GM12878 (cell line): ENCODE data around the gene ARL4D. TPM values are rescaled to one million over a fixed set of nuclear protein-coding genes. Genes with fewer than 3 reads are reported as not detected.

Experiments used
- ATAC-seq: fragments of 200-7000 bp; cut with Tn5 transposase; 3 replicates; pipeline ENCODE4 v1.9.1; 2020; ENCODE audit warnings: mild to moderate bottlenecking, moderate library complexity
- BruUV-seq: library from RNA; stranded (reverse); fragments of 400-500 nt; replicated peaks from 2 replicates; lab custom pipeline; 2021; lab: Mats Ljungman, UMichigan
- CTCF ChIA-PET: fragments of 300-600 bp; sonication (Branson Sonifier 250); formaldehyde crosslinking; extraction: SDS; loops from one replicate; lab custom pipeline; 2021; ENCODE audit warnings: inconsistent platforms; lab: Yijun Ruan, JAX
- POLR2A ChIA-PET: fragments of 350-600 bp; formaldehyde crosslinking; extraction: SDS; loops from one replicate; lab custom pipeline; 2021; ENCODE audit warnings: inconsistent platforms; lab: Charles Lee
- RAD21 ChIA-PET: fragments of 300-600 bp; sonication (Branson Sonifier 250); formaldehyde crosslinking; loops from one replicate; lab custom pipeline; 2023; ENCODE audit warnings: antibody characterized with exemption; ENCODE audit not compliant: unreplicated experiment; lab: Charles Lee
- SMC1A ChIA-PET: fragments of 300-600 bp; sonication (Branson Sonifier 250); formaldehyde crosslinking; loops from one replicate; lab custom pipeline; 2023; ENCODE audit not compliant: unreplicated experiment, uncharacterized antibody; lab: Charles Lee
- DNase-seq: peaks from one replicate; pipeline ENCODE4 v3.0.0-alpha.2; 2011; ENCODE audit warnings: low read depth, low spot score
- FAIRE-seq: peaks from 3 replicates; lab custom pipeline; 2011; peaks lifted over from hg19 to GRCh38; lab: Jason Lieb, UNC
- H2AFZ ChIP-seq: 2 replicates; pipeline ENCODE4 v1.6.0; 2011; ENCODE audit warnings: low read depth, low read length, control low read depth; ENCODE audit not compliant: control insufficient read depth
- H3K27ac ChIP-seq: 2 replicates; pipeline ENCODE4 v1.5.1; 2011; ENCODE audit warnings: control low read depth; ENCODE audit not compliant: control insufficient read depth, insufficient read depth
- H3K27me3 ChIP-seq, 2 experiments: replicated peaks in 1 of 2; 2 replicates each; pipeline versions ENCODE4 v1.6.0 to v1.6.1; 2011; ENCODE audit warnings: low read length in 1 of 2; ENCODE audit not compliant: control insufficient read depth in 2 of 2, insufficient read depth in 2 of 2
- H3K36me3 ChIP-seq, 2 experiments: 2 replicates each; pipeline ENCODE4 v1.5.1; 2011; ENCODE audit warnings: low read length in 1 of 2; ENCODE audit not compliant: control insufficient read depth in 2 of 2, insufficient read depth in 2 of 2
- H3K4me1 ChIP-seq: 2 replicates; pipeline ENCODE4 v1.6.1; 2011; ENCODE audit warnings: mild to moderate bottlenecking, low read length, moderate library complexity, mixed read lengths; ENCODE audit not compliant: control insufficient read depth, insufficient read depth
- H3K4me2 ChIP-seq: 2 replicates; pipeline ENCODE4 v1.6.0; 2011; ENCODE audit warnings: control low read depth; ENCODE audit not compliant: control insufficient read depth, insufficient read depth
- H3K4me3 ChIP-seq: fragments of 200-600 bp; sonication (generic); 2 replicates; pipeline ENCODE4 v1.5.1; 2016
- H3K79me2 ChIP-seq: 2 replicates; pipeline ENCODE4 v1.6.0; 2011; ENCODE audit warnings: low read length; ENCODE audit not compliant: control insufficient read depth, insufficient read depth
- H3K9ac ChIP-seq: 2 replicates; pipeline ENCODE4 v1.8.0; 2011; ENCODE audit warnings: low read length, control low read depth, mixed read lengths; ENCODE audit not compliant: control insufficient read depth, insufficient read depth
- H3K9me3 ChIP-seq: replicated peaks from 3 replicates; pipeline ENCODE4 v1.5.1; 2011; ENCODE audit warnings: mild to moderate bottlenecking, low read length; ENCODE audit not compliant: control insufficient read depth, insufficient read depth
- H4K20me1 ChIP-seq: 2 replicates; pipeline ENCODE4 v1.6.0; 2011; ENCODE audit not compliant: control insufficient read depth, insufficient read depth
- EED ChIP-seq: sonication (generic); IDR thresholded peaks from 2 replicates; pipeline ENCODE4 v1.6.1; 2016; ENCODE audit warnings: antibody characterized with exemption, low read depth
- EZH2 ChIP-seq: IDR thresholded peaks from 2 replicates; pipeline ENCODE4 v1.6.1; 2012; ENCODE audit warnings: low read depth, mild to moderate bottlenecking, control low read depth, inconsistent platforms, low read length, borderline replicate concordance; ENCODE audit not compliant: control insufficient read depth
- IKZF2 ChIP-seq, 2 experiments: fragments of 450-650 bp; IDR thresholded peaks; 2 replicates each; pipeline ENCODE4 v1.6.1; 2017; ENCODE audit warnings: mild to moderate bottlenecking in 2 of 2, moderate library complexity in 2 of 2
- MEF2B ChIP-seq: fragments of 450-650 bp; IDR thresholded peaks from 2 replicates; pipeline ENCODE4 v1.6.1; 2018; ENCODE audit warnings: mild to moderate bottlenecking, moderate library complexity; ENCODE audit not compliant: partially characterized antibody, poor library complexity, severe bottlenecking
- PKNOX1 ChIP-seq: fragments of 450-650 bp; IDR thresholded peaks from 2 replicates; pipeline ENCODE4 v1.6.1; 2016; ENCODE audit warnings: mild to moderate bottlenecking
- WGBS: methylation state at CpG from one replicate; pipeline ENCODE4 v1.1.6; 2016; ENCODE audit warnings: low lambda C conversion rate; ENCODE audit not compliant: insufficient replicate concordance, insufficient coverage; ENCODE audit errors: missing lambda C conversion rate; 5-methylcytosine and 5-hydroxymethylcytosine counted together
- in situ Hi-C: fragments of 300-500 bp; cut with MboI; formaldehyde crosslinking; loops from 9 replicates; pipeline ENCODE4 v1.14.3; 2018; ENCODE audit warnings: mixed read lengths
- intact Hi-C: fragments of 100-400 bp; cut with micrococcal nuclease; formaldehyde crosslinking; loops from one replicate; pipeline ENCODE4 v1.14.2; 2022; ENCODE audit not compliant: unreplicated experiment
- polyA plus RNA-seq, 11 experiments: library from polyadenylated mRNA; depleted of rRNA in 4 of 11; unstranded in 6 of 11; stranded (reverse) in 5 of 11; fragments of >200 nt; fragmentation: Nextera tagmentation in 4 of 11; fragmentation: Illumina TruSeq in 1 of 11; extraction: Ambion mirVana in 4 of 11; extraction: Trizol in 1 of 11; gene quantifications; 1 replicate in 1 of 11; 2 replicates in 10 of 11; pipeline versions ENCODE4 v1.2.1 to v1.2.3, GENCODE V29; 2011 to 2016; ENCODE audit warnings: inconsistent platforms in 2 of 11, missing spikeins in 2 of 11, low read depth in 1 of 11
- total RNA-seq, 4 experiments: library from RNA; depleted of rRNA in 3 of 4; stranded (reverse); fragments of >200 nt in 3 of 4; fragmentation: Illumina TruSeq in 1 of 4; extraction: Trizol in 1 of 4; gene quantifications; 2 replicates each; pipeline versions ENCODE4 v1.2.1 to v1.2.3, GENCODE V29; 2013 to 2021
- TF ChIP-seq, protein P1 (sequence below): IDR thresholded peaks from 2 replicates; pipeline ENCODE4 v1.6.1; 2011; ENCODE audit warnings: borderline replicate concordance, low read depth, mild to moderate bottlenecking, moderate library complexity, mixed read lengths, low read length; ENCODE audit not compliant: insufficient read depth; ENCODE audit errors: extremely low read length

Gene ARL4D
- total and polyA plus RNA-seq, 10 of the 15 experiments (the other 5 are each of a cell fraction or from before 2014, with no cell fraction given), result 0.10 to 1.5 (median 0.75) TPM

- no peaks in the 10 kb centered on the region for H3K36me3 ChIP-seq
- intact Hi-C loops, result no loop called here
- peaks cover 4% of the 10 kb centered on the region; the same call in 1 of the 2 replicates for H3K79me2 ChIP-seq
- no peak overlapping the region for H3K4me3 ChIP-seq
- no peak for ATAC-seq
- no TSS peak for BruUV-seq
- SMC1A ChIA-PET, result interaction anchor here (0.9 to 1.8 kb wide), 4 partner anchors 17 to 113 kb away, joined by 5 to 8 read pairs (median 5); partner anchors contain the start of gene DHX8
- H3K9me3 ChIP-seq, result no peaks in the 10 kb centered on the region
- no peak overlapping the region for H2AFZ ChIP-seq
- in situ Hi-C loops, result loop anchor here (25.0 kb wide), 1 partner anchor 1684 kb away; the partner anchor contains the start of gene EIF1
- H3K9ac ChIP-seq, result no peak overlapping the region
- H4K20me1 ChIP-seq, result no peaks in the 10 kb centered on the region
- 29% methylated on average over 6 of the region's 6 CpGs for WGBS
- RAD21 ChIA-PET, result interaction anchor here (1.3 to 2.6 kb wide), 2 partner anchors 17 to 22 kb away, joined by 3 to 11 read pairs; no protein-coding TSS in a partner anchor
- H3K4me1 ChIP-seq, result peaks cover 55% of the 10 kb centered on the region
- DNase-seq, result no peak
- no peak for FAIRE-seq
- peak overlapping the region; percentile 62 for H3K4me2 ChIP-seq
- H3K27ac ChIP-seq, result peak overlapping the region; percentile 50
- H3K27me3 ChIP-seq, result no peaks in the 10 kb centered on the region
- POLR2A ChIA-PET, result interaction anchor here (1.1 kb wide), 1 partner anchor 10 kb away, joined by 3 read pairs; no protein-coding TSS in a partner anchor
- CTCF ChIA-PET, result interaction anchor here (0.7 to 4.7 kb wide), 4 partner anchors 16 to 111 kb away, joined by 3 to 52 read pairs (median 4); no protein-coding TSS in a partner anchor
- TF ChIP-seq MEF2B (peak; percentile 54), IKZF2 (IDR thresholded peaks at IDR 0.05) (0 out of 4 replicates have a peak, but pooled peaks of 1 of the 2 experiments have one; percentile 17), EZH2 (no peak), PKNOX1 (no peak), EED (0 out of 2 replicates have a peak, but pooled peaks have one; percentile 24)
- TF ChIP-seq, protein P1, sequence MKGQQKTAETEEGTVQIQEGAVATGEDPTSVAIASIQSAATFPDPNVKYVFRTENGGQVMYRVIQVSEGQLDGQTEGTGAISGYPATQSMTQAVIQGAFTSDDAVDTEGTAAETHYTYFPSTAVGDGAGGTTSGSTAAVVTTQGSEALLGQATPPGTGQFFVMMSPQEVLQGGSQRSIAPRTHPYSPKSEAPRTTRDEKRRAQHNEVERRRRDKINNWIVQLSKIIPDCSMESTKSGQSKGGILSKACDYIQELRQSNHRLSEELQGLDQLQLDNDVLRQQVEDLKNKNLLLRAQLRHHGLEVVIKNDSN, result no peak
These were observed 27.5 kb upstream of the ARL4D start for GRCh38 chr17:43371227-43371821.
